Neural progenitor cell (in vitro differentiated cells): Measurements from ENCODE around the gene C3orf20. TPM values are rescaled to one million over a fixed set of nuclear protein-coding genes. Genes with fewer than 3 reads are reported as not detected.

Experiments
- DNase-seq: peaks from one replicate; pipeline ENCODE4 v3.0.0-alpha.2; 2016; ENCODE audit warnings: low spot score
- H2AFZ ChIP-seq: fragments of 200-600 bp; sonication (generic); replicated peaks from 2 replicates; pipeline ENCODE4 v1.6.1; 2016; ENCODE audit warnings: antibody characterized with exemption
- H3F3A ChIP-seq: fragments of 200-600 bp; sonication (generic); 2 replicates; pipeline ENCODE4 v1.6.1; 2016; ENCODE audit warnings: antibody characterized with exemption, low read depth
- H3K27ac ChIP-seq: fragments of 200-600 bp; sonication (generic); 2 replicates; pipeline ENCODE4 v1.5.1; 2016; ENCODE audit warnings: mild to moderate bottlenecking
- H3K27me3 ChIP-seq: fragments of 200-600 bp; sonication (generic); 2 replicates; pipeline ENCODE4 v1.6.1; 2016; ENCODE audit warnings: mild to moderate bottlenecking, moderate library complexity
- H3K36me3 ChIP-seq: fragments of 200-600 bp; sonication (generic); 2 replicates; pipeline ENCODE4 v1.5.1; 2016
- H3K4me1 ChIP-seq: fragments of 200-600 bp; sonication (generic); 2 replicates; pipeline ENCODE4 v1.6.1; 2016; ENCODE audit warnings: mixed run types
- H3K4me2 ChIP-seq: fragments of 200-600 bp; sonication (generic); 2 replicates; pipeline ENCODE4 v1.6.1; 2016
- H3K4me3 ChIP-seq: fragments of 200-600 bp; sonication (generic); 2 replicates; pipeline ENCODE4 v1.5.1; 2016
- H3K79me2 ChIP-seq: fragments of 200-600 bp; sonication (generic); 2 replicates; pipeline ENCODE4 v1.6.1; 2016; ENCODE audit warnings: low read depth
- H3K9ac ChIP-seq: fragments of 200-600 bp; sonication (generic); 2 replicates; pipeline ENCODE4 v1.6.1; 2016
- H3K9me3 ChIP-seq: fragments of 200-600 bp; sonication (generic); 2 replicates; pipeline ENCODE4 v1.5.1; 2016; ENCODE audit warnings: low read depth
- H4K20me1 ChIP-seq: fragments of 200-600 bp; sonication (generic); 2 replicates; pipeline ENCODE4 v1.6.1; 2016; ENCODE audit warnings: low read depth
- H3K27ac Mint-ChIP-seq: 3 replicates; pipeline ENCODE4 v1.8.0; 2021; ENCODE audit warnings: mixed read lengths
- H3K27me3 Mint-ChIP-seq: 2 replicates; pipeline ENCODE4 v1.8.0; 2022; ENCODE audit warnings: low read depth, mild to moderate bottlenecking, inconsistent platforms, moderate library complexity, mixed read lengths; ENCODE audit not compliant: insufficient read depth
- H3K36me3 Mint-ChIP-seq: 3 replicates; pipeline ENCODE4 v1.8.0; 2021; ENCODE audit warnings: mixed read lengths
- H3K4me1 Mint-ChIP-seq: 3 replicates; pipeline ENCODE4 v1.8.0; 2021; ENCODE audit warnings: mixed read lengths
- H3K4me3 Mint-ChIP-seq: 3 replicates; pipeline ENCODE4 v1.8.0; 2021; ENCODE audit warnings: mild to moderate bottlenecking, moderate library complexity, mixed read lengths
- H3K9me3 Mint-ChIP-seq: 3 replicates; pipeline ENCODE4 v1.8.0; 2020; ENCODE audit warnings: mixed read lengths
- CTCF ChIP-seq: fragments of 200-600 bp; sonication (generic); IDR thresholded peaks from 2 replicates; pipeline ENCODE4 v1.5.1; 2017; ENCODE audit warnings: antibody characterized with exemption, mild to moderate bottlenecking
- EZH2 ChIP-seq: fragments of 200-600 bp; sonication (generic); IDR thresholded peaks from 2 replicates; pipeline ENCODE4 v1.6.1; 2017; ENCODE audit warnings: antibody characterized with exemption, mild to moderate bottlenecking, moderate library complexity
- EZH2phosphoT487 ChIP-seq: fragments of 200-600 bp; sonication (generic); IDR thresholded peaks from 2 replicates; pipeline ENCODE4 v1.6.1; 2017; ENCODE audit warnings: antibody characterized with exemption
- total RNA-seq: library from RNA; depleted of rRNA; stranded (reverse); fragments of >200 nt; gene quantifications from 2 replicates; pipeline ENCODE4 v1.2.3, GENCODE V29; 2015; ENCODE audit warnings: low replicate concordance

C3orf20 gene
- total RNA-seq, 1 donor from 2014 or later, result not detected

- peaks cover 2% of the 10 kb centered on the region for H3K36me3 Mint-ChIP-seq
- no peak for DNase-seq
- Histone ChIP-seq H3K4me2 (peak overlapping the region; percentile 93), H2AFZ (peak overlapping the region; percentile 98), H3K79me2 (no peaks in the 10 kb centered on the region), H3K36me3 (no peaks in the 10 kb centered on the region), H3K9me3 (no peaks in the 10 kb centered on the region), H3K9ac (no peak overlapping the region), H3K4me3 (peak overlapping the region; percentile 52), H4K20me1 (no peaks in the 10 kb centered on the region), H3K4me1 (no peaks in the 10 kb centered on the region), H3K27ac (no peak overlapping the region), H3K27me3 (peaks cover 83% of the 10 kb centered on the region), H3F3A (peaks cover 12% of the 10 kb centered on the region)
- no peak overlapping the region for H3K27ac Mint-ChIP-seq
- peaks cover 2% of the 10 kb centered on the region for H3K9me3 Mint-ChIP-seq
- TF ChIP-seq EZH2phosphoT487, result no peak
- no peak for TF ChIP-seq CTCF
- TF ChIP-seq EZH2, result peak; percentile 22
- H3K4me3 Mint-ChIP-seq, result peak overlapping the region; percentile 90
- peaks cover 5% of the 10 kb centered on the region for H3K4me1 Mint-ChIP-seq
- H3K27me3 Mint-ChIP-seq, result peaks cover 55% of the 10 kb centered on the region
Measured at GRCh38 chr3:14811684-14812083, 136.7 kb downstream of the C3orf20 start.

- Mint-ChIP-seq H3K27ac (no peak overlapping the region), H3K27me3 (peaks cover 49% of the 10 kb centered on the region), H3K36me3 (peaks cover 2% of the 10 kb centered on the region), H3K4me1 (peaks cover 5% of the 10 kb centered on the region), H3K4me3 (peak overlapping the region; percentile 50), H3K9me3 (peaks cover 2% of the 10 kb centered on the region)
- H3K9ac ChIP-seq, result no peak overlapping the region
- no peak overlapping the region for H2AFZ ChIP-seq
- H3K79me2 ChIP-seq, result no peaks in the 10 kb centered on the region
- TF ChIP-seq EZH2phosphoT487, result no peak
- H3K9me3 ChIP-seq, result no peaks in the 10 kb centered on the region
- H3K4me1 ChIP-seq, result no peaks in the 10 kb centered on the region
- H3K27me3 ChIP-seq, result peaks cover 77% of the 10 kb centered on the region
- H3K36me3 ChIP-seq, result no peaks in the 10 kb centered on the region
- no peak overlapping the region for H3K4me3 ChIP-seq
- H3K27ac ChIP-seq, result no peak overlapping the region
- DNase-seq, result no peak
- H3K4me2 ChIP-seq, result no peak overlapping the region
- peaks cover 12% of the 10 kb centered on the region for H3F3A ChIP-seq
- no peaks in the 10 kb centered on the region for H4K20me1 ChIP-seq
Measured at GRCh38 chr3:14812196-14812790, 137.4 kb downstream of the C3orf20 start.

- TF ChIP-seq EZH2phosphoT487 (no peak), CTCF (no peak), EZH2 (no peak)
- H3F3A ChIP-seq, result peaks cover 12% of the 10 kb centered on the region
- H3K4me1 ChIP-seq, result no peaks in the 10 kb centered on the region
- no peak overlapping the region for H3K4me3 ChIP-seq
- H3K79me2 ChIP-seq, result no peaks in the 10 kb centered on the region
- H4K20me1 ChIP-seq, result no peaks in the 10 kb centered on the region
- Mint-ChIP-seq H3K36me3 (peaks cover 2% of the 10 kb centered on the region), H3K4me1 (peaks cover 5% of the 10 kb centered on the region), H3K27me3 (peaks cover 45% of the 10 kb centered on the region), H3K9me3 (peaks cover 2% of the 10 kb centered on the region), H3K27ac (no peak overlapping the region), H3K4me3 (no peak overlapping the region)
- peaks cover 55% of the 10 kb centered on the region for H3K27me3 ChIP-seq
- H3K9ac ChIP-seq, result no peak overlapping the region
- no peak overlapping the region for H3K27ac ChIP-seq
- no peak overlapping the region for H2AFZ ChIP-seq
- H3K36me3 ChIP-seq, result no peaks in the 10 kb centered on the region
- no peaks in the 10 kb centered on the region for H3K9me3 ChIP-seq
- no peak for DNase-seq
- no peak overlapping the region for H3K4me2 ChIP-seq
Measured at GRCh38 chr3:14814411-14814871, 139.5 kb downstream of the C3orf20 start.

GRCh38 chr3:14816359-14816758 is 141.4 kb downstream of the C3orf20 start:
- H3K27me3 Mint-ChIP-seq, result peaks cover 35% of the 10 kb centered on the region
- Histone ChIP-seq H3K4me1 (no peaks in the 10 kb centered on the region), H3K9me3 (no peaks in the 10 kb centered on the region), H4K20me1 (no peaks in the 10 kb centered on the region), H3K27me3 (peaks cover 37% of the 10 kb centered on the region), H3K9ac (no peak overlapping the region), H3K36me3 (no peaks in the 10 kb centered on the region), H3K4me3 (no peak overlapping the region), H3K4me2 (no peak overlapping the region), H3K27ac (no peak overlapping the region), H3F3A (peaks cover 7% of the 10 kb centered on the region), H2AFZ (no peak overlapping the region), H3K79me2 (no peaks in the 10 kb centered on the region)
- TF ChIP-seq EZH2 (no peak), CTCF (no peak), EZH2phosphoT487 (no peak)
- DNase-seq, result no peak
- H3K4me3 Mint-ChIP-seq, result no peak overlapping the region
- H3K4me1 Mint-ChIP-seq, result peaks cover 3% of the 10 kb centered on the region
- peaks cover 2% of the 10 kb centered on the region for H3K9me3 Mint-ChIP-seq
- H3K36me3 Mint-ChIP-seq, result peaks cover 2% of the 10 kb centered on the region
- no peak overlapping the region for H3K27ac Mint-ChIP-seq
